Stimulated activated CD4-positive, alpha-beta T cell treated with anti-CD3 and anti-CD28 coated beads, Interleukin-1b, Interleukin-23, amount 100 ng/mL, for 1 hour (primary cell): ENCODE results near the gene SPTLC3.

ENCODE experiments used
- DNase-seq, 2 donors: peaks; one replicate each; pipeline ENCODE4 v3.0.0-alpha.2; 2020; ENCODE audit warnings: low read depth in 2 of 2

SPTLC3 gene

GRCh38 chr20:12984863-12985262, 23.9 kb upstream of the SPTLC3 start:
- DNase-seq: no peak

GRCh38 chr20:12987261-12987660, 21.5 kb upstream of the SPTLC3 start:
- no peak for DNase-seq

GRCh38 chr20:12989586-12990115, 19.1 kb upstream of the SPTLC3 start:
- no peak for DNase-seq

GRCh38 chr20:12997128-12997655, 11.6 kb upstream of the SPTLC3 start:
- DNase-seq: no peak

GRCh38 chr20:12998046-12998445, 10.7 kb upstream of the SPTLC3 start:
- DNase-seq: no peak

- no peak for DNase-seq
These were observed 9.6 kb upstream of the SPTLC3 start for GRCh38 chr20:12999201-12999600.

GRCh38 chr20:13002251-13002650, 6.5 kb upstream of the SPTLC3 start:
- DNase-seq: no peak

- no peak for DNase-seq
These were observed 1.9 kb upstream of the SPTLC3 start for GRCh38 chr20:13006825-13007224.

- DNase-seq: no peak
These were observed 1.2 kb upstream of the SPTLC3 start for GRCh38 chr20:13007596-13007995.

GRCh38 chr20:13009682-13010406, 1.1 kb downstream of the SPTLC3 start:
- DNase-seq: no peak

- DNase-seq: no peak
These were observed 4.1 kb downstream of the SPTLC3 start for GRCh38 chr20:13012886-13013285.

- no peak for DNase-seq
These were observed 4.6 kb downstream of the SPTLC3 start for GRCh38 chr20:13013411-13013810.

- no peak for DNase-seq
These were observed 8.5 kb downstream of the SPTLC3 start for GRCh38 chr20:13017235-13017634.

GRCh38 chr20:13017883-13018535, 9.2 kb downstream of the SPTLC3 start:
- no peak for DNase-seq

GRCh38 chr20:13021205-13021970, 12.6 kb downstream of the SPTLC3 start:
- no peak for DNase-seq

GRCh38 chr20:13022401-13023155, 13.8 kb downstream of the SPTLC3 start:
- no peak for DNase-seq

- no peak for DNase-seq
These were observed 15.8 kb downstream of the SPTLC3 start for GRCh38 chr20:13024596-13024995.

- no peak for DNase-seq
These were observed 16.4 kb downstream of the SPTLC3 start for GRCh38 chr20:13025181-13025580.

GRCh38 chr20:13028001-13028400, 19.2 kb downstream of the SPTLC3 start:
- no peak for DNase-seq

GRCh38 chr20:13028673-13029072, 19.9 kb downstream of the SPTLC3 start:
- DNase-seq: no peak

- no peak for DNase-seq
These were observed 21.1 kb downstream of the SPTLC3 start for GRCh38 chr20:13029687-13030375.
